Upper lobe of right lung (tissue), 1 donor: ENCODE results near the gene SYNPO. TPM values are rescaled to one million over a fixed set of nuclear protein-coding genes. Genes with fewer than 3 reads are reported as not detected.

Source experiments
- ATAC-seq: fragments of 200-7000 bp; cut with Tn5 transposase; one replicate; pipeline ENCODE4 v1.9.1; 2020; ENCODE audit warnings: mild to moderate bottlenecking, moderate library complexity
- DNase-seq: peaks from one replicate; pipeline ENCODE4 v3.0.0-alpha.2; 2020
- H3K27ac ChIP-seq: fragments of 200-600 bp; one replicate; pipeline ENCODE4 v1.8.0; 2022
- H3K27me3 ChIP-seq: fragments of 200-600 bp; one replicate; pipeline ENCODE4 v1.8.0; 2022; ENCODE audit warnings: mild to moderate bottlenecking
- H3K36me3 ChIP-seq: fragments of 200-600 bp; one replicate; pipeline ENCODE4 v1.8.0; 2022
- H3K4me1 ChIP-seq: fragments of 200-600 bp; one replicate; pipeline ENCODE4 v1.8.0; 2022
- H3K4me3 ChIP-seq: fragments of 200-600 bp; one replicate; pipeline ENCODE4 v1.8.0; 2022; ENCODE audit warnings: mild to moderate bottlenecking
- H3K9me3 ChIP-seq: fragments of 200-600 bp; one replicate; pipeline ENCODE4 v1.8.0; 2022
- intact Hi-C: fragments of 100-400 bp; cut with DNase I; formaldehyde crosslinking; loops from one replicate; pipeline ENCODE4 v1.11.0; 2022
- total RNA-seq: library from RNA; stranded (reverse); fragmentation: NEBNext Ultra II Directional; extraction: Animal tissue kit (Norgen Biotek cat#: 25700); gene quantifications from one replicate; pipeline ENCODE4 v1.2.1, GENCODE V29; 2021
- TF ChIP-seq, protein P1 (sequence below): fragments of 200-600 bp; IDR thresholded peaks from one replicate; pipeline ENCODE4 v1.8.0; 2022; ENCODE audit warnings: antibody characterized with exemption
- donor health status: DM: no; HTN: yes; CAD: no; lungs with severe emphysema.

Gene SYNPO
- total RNA-seq, 1 donor from 2014 or later = 151 TPM

DNA sequence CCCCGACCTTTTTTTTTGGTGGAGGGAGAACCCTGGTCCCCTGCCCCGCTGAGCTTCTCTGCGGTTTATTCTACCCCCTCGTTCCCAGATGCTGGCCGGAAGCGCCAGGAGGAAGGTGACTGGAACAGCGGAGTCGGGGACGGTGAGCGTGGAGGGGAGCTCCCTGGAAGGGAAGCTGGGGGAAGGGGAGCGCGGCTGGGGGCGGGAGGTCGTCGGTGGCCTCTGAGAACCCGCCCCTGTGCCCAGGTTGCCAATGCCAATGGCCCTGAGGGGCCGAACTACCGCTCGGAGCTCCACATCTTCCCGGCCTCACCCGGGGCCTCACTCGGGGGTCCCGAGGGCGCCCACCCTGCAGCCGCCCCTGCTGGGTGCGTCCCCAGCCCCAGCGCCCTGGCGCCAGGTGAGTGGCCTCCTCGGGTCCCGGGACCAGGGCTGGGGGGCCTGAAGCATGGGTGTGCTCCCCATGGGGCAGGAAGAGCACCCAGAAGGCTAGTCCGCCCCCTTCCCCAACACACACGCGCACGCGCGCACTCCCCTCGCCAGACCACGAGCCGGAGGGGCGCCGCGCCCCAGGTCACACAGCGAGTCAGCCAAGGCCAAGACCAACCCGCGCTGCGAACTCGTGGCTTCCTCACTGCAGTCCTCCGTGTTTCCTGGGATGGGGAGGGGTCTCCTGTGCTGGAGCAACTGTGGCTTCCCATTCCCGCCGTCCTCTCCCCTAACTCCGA lies 31.2 kb downstream of the SYNPO start:
- TF ChIP-seq, protein P1, sequence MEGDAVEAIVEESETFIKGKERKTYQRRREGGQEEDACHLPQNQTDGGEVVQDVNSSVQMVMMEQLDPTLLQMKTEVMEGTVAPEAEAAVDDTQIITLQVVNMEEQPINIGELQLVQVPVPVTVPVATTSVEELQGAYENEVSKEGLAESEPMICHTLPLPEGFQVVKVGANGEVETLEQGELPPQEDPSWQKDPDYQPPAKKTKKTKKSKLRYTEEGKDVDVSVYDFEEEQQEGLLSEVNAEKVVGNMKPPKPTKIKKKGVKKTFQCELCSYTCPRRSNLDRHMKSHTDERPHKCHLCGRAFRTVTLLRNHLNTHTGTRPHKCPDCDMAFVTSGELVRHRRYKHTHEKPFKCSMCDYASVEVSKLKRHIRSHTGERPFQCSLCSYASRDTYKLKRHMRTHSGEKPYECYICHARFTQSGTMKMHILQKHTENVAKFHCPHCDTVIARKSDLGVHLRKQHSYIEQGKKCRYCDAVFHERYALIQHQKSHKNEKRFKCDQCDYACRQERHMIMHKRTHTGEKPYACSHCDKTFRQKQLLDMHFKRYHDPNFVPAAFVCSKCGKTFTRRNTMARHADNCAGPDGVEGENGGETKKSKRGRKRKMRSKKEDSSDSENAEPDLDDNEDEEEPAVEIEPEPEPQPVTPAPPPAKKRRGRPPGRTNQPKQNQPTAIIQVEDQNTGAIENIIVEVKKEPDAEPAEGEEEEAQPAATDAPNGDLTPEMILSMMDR = no peak
- Histone ChIP-seq H3K27me3 (no peaks in the 10 kb centered on the region), H3K4me1 (peaks cover 18% of the 10 kb centered on the region), H3K27ac (no peak overlapping the region), H3K4me3 (peak overlapping the region; percentile 60), H3K36me3 (no peaks in the 10 kb centered on the region), H3K9me3 (no peaks in the 10 kb centered on the region)
- DNase-seq (no peak), ATAC-seq (peak; percentile 45)
- intact Hi-C loops = no loop called here

- Histone ChIP-seq H3K4me3 (peak overlapping the region; percentile 60), H3K27ac (no peak overlapping the region), H3K36me3 (no peaks in the 10 kb centered on the region), H3K9me3 (no peaks in the 10 kb centered on the region), H3K4me1 (peaks cover 18% of the 10 kb centered on the region), H3K27me3 (no peaks in the 10 kb centered on the region)
- ATAC-seq (peak; percentile 75), DNase-seq (peak; percentile 75)
- intact Hi-C loops = no loop called here
- TF ChIP-seq, protein P1 = no peak
These were observed 31.9 kb downstream of the SYNPO start for GRCh38 chr5:150672237-150672883.

DNA sequence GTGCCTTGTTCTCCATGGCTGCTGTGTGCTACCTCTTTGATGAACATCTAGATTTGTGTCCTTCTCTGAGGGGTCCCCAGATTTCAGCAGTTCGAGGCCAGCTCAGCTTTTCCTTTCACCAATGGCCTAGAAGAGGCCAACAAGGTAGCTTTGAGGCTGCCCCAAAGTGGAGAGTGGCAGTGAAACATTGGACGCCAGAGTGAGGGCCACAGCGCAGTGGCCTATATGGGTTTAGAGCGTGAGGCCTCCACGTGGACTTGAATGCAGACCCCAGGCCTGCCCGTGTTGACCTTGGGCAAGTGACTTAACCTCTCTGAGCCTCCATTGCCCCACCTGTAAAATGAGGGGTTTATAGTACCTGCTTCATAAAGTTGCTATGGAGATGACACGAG lies 32.4 kb downstream of the SYNPO start:
- no peak for DNase-seq
- no peak overlapping the region for H3K27ac ChIP-seq
- no peaks in the 10 kb centered on the region for H3K36me3 ChIP-seq
- intact Hi-C loops = no loop called here
- no peaks in the 10 kb centered on the region for H3K9me3 ChIP-seq
- peaks cover 18% of the 10 kb centered on the region for H3K4me1 ChIP-seq
- no peaks in the 10 kb centered on the region for H3K27me3 ChIP-seq
- no peak for ATAC-seq
- TF ChIP-seq, protein P1 = no peak
- peak overlapping the region; percentile 60 for H3K4me3 ChIP-seq

DNA sequence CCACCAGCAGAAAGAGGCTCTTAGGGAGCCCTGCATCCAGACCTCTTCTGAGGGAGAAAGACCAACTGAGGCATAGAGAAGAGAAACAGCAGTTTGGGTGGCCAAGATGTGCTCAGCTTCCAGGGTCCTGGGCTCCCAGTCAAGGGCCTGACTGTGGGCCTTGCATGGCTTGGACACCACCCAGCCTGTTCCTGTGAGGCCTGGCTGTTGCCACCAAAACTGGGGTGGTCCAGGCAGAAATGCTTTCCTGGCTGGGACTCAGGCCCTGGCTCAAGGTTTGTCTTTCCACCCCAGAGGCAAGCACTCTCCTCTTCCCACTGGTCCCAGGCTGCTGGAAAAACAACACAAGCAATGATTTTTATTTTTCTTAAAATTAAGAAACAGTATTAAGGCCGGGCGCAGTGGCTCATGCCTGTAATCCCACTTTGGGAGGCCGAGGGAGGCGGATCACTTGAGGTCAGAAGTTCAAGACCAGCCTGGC lies 33.9 kb downstream of the SYNPO start:
- Histone ChIP-seq H3K4me1 (peaks cover 18% of the 10 kb centered on the region), H3K27me3 (no peaks in the 10 kb centered on the region), H3K4me3 (no peak overlapping the region), H3K36me3 (no peaks in the 10 kb centered on the region), H3K27ac (no peak overlapping the region), H3K9me3 (no peaks in the 10 kb centered on the region)
- DNase-seq (no peak), ATAC-seq (no peak)
- intact Hi-C loops = no loop called here
- TF ChIP-seq, protein P1 = no peak

DNA sequence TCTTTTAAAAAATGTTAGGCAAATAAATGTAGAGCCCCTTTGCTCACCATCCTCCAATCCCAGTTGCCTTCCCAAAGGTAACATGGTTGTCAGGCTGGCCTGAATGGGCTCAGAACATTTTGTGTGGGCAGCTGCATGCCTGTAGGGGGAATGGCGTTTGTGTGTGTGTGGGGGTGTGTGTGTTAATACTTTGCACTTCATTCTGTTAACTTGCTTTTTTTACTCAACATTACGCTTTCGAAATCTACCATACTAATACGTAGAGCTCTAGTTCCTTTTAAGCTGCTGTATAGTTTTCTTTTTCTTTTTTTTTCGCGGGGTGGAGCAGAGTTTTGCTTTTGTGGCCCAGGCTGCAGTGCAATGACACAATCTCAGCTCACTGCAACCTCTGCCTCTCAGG lies 34.6 kb downstream of the SYNPO start:
- DNase-seq (no peak), ATAC-seq (peak; percentile 11)
- intact Hi-C loops = no loop called here
- Histone ChIP-seq H3K27me3 (no peaks in the 10 kb centered on the region), H3K9me3 (no peaks in the 10 kb centered on the region), H3K4me1 (peaks cover 18% of the 10 kb centered on the region), H3K36me3 (no peaks in the 10 kb centered on the region), H3K4me3 (no peak overlapping the region), H3K27ac (no peak overlapping the region)
- TF ChIP-seq, protein P1 = no peak
